GM21619 (cell line): ENCODE data around the gene SGTA.
"Not testable (repeated sequence)": the region's sequence is repeated elsewhere in the genome, so short reads cannot be mapped to it uniquely, and the experiment has no call there.

Experiments
- ATAC-seq: cut with Tn5 transposase; IDR thresholded peaks from one replicate; pipeline ENCODE4 v1.9.1; 2021; ENCODE audit not compliant: unreplicated experiment

Gene SGTA

DNA sequence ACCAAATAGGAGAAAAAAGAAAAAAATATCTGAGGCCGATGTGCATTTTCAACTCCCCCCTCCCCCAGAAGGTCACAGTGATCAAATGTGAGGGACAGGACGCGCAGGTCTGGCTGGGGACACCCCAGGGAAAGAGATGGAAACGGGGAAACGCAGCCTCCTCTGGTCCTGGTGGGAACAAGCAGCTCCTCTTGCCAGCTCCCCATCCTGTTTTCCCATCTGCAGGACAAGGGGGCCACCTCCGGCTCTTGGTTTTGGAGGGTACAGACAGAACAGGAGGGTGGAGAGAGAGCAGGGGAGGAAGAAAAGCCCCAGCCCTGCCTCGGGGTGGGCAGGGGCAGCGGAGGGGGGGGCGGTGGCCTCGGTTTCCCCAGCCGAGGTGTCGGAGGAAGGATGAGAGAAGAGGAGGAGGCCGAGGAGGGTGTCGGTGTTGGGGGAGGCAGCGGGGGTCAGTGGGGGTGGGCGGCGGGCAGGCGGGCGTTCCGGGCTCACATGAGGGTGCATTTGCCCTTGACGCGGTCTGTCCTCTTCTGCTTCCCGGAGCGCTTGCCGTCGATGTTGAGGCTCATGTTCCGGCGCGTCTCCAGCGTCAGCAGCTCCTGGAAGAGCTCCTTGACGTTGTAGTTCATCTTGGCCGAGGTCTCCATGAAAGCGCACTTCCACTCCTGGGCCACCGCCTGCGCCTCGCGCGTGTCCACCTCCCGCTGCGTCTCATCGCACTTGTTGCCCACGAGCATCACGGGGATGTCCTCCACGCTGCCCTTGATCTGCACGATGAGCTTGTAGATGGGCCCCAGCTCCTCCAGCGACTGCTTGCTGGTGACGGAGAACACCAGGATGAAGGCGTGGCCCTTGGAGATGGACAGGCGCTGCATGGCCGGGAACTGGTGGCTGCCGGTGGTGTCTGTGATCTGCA lies 66.1 kb downstream of the SGTA start:
- no peak for ATAC-seq

DNA sequence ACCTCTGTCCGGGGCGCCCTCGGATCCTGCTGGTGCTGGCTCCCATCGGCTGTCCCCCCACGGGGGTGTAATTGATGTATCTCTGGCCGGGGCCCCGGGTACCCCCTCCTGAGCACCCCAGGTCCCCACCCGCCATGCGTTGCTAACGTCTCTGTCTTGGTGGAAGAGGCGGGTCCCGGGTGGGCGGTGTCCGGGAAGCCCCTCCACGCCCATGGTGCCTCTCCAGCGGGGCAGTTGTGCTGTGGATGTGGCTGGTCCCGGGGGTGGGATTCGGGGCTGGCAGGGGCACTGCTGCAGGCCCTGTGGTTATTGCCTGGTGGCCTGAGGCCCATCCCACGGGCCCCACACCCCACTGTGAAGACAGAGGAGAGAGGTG lies 66.8 kb downstream of the SGTA start:
- ATAC-seq = no peak

DNA sequence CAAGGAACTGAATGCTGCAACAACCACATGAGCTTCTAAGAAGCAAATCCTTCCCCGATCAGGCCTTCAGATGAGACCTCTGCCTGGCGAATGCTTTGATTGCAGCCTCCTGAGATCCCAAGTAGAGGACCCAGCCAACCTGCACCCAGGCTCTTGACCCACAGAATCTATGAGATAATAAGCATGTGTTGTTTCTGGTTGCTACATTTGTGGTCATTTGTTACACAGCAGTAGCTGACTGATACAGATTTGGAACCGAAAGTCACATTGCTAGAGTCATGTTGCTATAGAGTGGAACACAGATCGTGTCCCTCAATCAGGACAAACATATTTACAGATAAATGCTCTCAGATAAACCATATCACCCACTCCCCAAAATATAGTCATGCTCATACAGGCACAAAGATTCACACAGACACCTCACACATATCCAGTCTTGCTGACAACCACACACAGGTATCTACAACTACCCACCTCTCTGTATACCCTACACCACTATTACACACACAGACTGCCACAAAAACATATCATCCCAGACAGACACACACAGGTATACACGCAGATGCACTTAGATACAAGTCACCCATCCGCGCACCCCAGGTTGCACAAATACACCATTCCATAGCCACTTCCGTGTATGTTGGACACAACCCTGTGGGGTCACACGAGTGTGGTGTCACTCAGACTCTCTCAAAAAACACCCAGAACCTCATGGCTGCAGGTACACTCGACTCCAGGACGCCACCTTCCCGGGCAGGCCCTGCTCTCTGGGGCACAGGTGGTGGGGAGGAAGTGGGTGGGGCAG lies 67.4 kb downstream of the SGTA start:
- no peak for ATAC-seq

DNA sequence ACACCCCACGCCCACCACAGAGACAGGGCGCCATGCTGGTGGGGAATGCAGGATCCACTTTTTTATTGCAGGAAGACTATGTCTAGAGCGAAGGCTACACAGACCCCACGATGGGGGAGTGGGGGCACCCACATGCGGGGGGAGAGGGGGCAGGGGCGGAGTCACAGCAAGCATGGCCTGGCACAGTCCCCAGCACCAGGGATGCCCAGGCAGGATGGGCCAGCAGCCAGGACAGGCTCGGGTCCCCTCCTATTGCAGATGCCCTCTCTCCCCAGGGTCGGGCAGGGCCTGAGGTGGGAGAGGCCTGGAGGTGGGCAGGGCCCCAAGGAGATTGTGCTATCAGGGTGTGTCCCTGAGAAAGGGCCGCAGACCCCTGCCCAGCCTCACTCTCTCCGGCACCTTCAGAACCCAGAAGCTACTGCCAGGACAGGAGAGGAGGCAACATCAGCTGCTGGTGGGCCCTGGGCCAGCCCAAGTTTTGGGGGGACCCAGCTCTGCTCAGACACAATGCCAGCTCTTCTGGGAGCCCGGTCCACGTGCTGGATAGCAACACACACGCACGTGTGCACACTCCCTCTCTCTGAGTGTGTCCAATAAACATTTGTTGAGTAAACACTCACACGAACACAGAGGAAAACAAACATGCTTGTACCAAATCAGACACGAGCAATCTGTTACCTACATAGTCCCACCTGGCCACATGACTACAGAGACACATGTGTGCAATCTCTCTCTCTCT lies 68.4 kb downstream of the SGTA start:
- no peak for ATAC-seq

DNA sequence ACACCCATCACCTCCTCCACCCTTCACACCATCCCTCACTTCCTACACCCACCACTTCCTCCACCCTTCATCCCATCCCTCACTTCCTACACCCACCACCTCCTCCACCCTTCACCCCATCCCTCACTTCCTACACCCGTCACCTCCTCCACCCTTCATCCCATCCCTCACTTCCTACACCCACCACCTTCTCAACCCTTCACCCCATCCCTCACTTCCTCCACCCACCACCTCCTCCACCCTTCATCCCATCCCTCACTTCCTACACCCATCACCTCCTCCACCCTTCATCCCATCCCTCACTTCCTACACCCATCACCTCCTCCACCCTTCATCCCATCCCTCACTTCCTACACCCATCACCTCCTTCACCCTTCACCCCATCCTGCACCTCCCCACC lies 69.0 kb downstream of the SGTA start:
- ATAC-seq = not testable (repeated sequence)

DNA sequence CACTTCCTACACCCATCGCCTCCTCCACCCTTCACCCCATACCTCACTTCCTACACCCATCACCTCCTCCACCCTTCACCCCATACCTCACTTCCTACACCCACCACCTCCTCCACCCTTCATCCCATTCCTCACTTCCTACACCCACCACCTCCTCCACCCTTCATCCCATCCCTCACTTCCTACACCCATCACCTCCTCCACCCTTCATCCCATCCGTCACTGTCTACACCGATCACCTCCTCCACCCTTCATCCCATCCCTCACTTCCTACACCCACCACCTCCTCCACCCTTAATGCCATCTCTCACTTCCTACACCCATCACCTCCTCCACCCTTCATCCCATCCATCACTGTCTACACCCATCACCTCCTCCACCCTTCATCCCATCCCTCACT lies 69.9 kb downstream of the SGTA start:
- not testable (repeated sequence) for ATAC-seq

DNA sequence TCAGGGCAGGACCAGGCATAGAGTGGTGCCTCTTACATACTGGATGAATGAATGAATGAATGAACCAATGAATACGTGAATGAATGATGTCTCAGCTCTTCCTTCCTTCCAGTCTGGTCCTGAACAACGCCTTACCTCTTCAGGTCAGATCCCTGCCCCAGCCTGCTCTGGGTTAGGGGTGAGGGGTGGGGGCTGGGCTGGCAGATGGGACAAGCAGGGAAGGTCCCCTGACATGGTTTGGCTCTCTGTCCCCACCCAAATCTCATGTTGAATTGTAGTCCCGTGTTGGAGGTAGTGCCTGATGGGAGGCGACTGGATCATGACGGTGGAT lies 71.2 kb downstream of the SGTA start:
- ATAC-seq = no peak

DNA sequence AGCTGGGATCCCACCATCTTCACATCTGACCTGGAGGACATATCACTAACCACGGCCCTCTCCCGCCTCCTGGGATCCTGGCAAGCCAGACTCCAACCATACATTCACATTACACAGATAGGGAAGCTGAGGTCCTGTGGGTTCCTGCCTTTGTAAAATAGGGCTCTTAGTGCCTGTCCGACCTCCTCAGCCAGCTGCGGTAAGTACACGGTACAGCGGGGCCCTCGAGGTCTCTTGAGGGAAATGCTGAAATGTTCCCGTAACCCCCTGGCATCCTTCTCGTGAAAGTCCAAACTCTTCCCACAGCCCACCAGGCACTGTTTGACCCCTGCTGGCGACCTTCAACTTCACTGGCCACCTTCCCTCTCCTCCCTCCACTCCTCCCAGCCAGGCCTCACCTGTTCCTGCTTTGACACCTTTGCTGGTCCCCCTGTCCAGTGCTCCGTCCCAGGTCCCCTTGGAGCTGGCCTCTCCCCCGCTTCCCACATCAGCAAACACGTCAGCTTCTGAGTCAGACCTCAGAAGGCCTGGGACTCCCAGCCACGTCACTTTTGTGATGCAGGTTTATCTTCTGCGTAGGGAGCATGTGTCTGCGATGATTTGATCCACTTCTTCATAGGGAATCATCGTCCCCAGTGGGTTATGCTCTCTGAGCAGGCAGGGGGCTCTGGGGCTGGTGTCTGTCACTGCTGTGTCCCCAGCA lies 71.8 kb downstream of the SGTA start:
- no peak for ATAC-seq

DNA sequence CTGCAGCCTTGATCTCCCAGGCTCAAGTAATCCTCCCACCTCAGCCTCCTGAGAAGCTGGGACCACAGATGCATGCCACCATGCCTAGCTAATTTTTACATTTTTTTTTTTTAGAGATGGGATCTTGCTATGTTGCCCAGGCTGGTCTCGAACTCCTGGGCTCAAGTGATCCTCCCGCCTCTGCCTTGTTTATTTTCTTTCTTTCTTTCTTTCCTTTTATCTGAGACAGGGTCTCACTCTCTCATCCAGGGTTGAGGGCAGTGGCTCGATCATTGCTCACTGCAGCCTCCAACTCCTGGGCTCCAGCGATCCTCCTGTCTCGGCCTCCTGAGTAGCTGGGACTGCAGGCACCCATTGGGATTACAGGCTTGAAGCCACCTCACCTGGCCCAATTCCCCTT lies 76.8 kb downstream of the SGTA start:
- no peak for ATAC-seq
